Astrocyte of the cerebellum (primary cell): Measurements from ENCODE around the gene USP17L13.
"Not testable (repeated sequence)": the region's sequence is repeated elsewhere in the genome, so short reads cannot be mapped to it uniquely, and the experiment has no call there.

Source experiments
- DNase-seq: peaks from one replicate; pipeline ENCODE4 v3.0.0-alpha.2; 2011; ENCODE audit warnings: low read depth
- H3K4me3 ChIP-seq: 2 replicates; pipeline ENCODE4 v1.5.1; 2011; ENCODE audit warnings: mild to moderate bottlenecking, low read depth, low read length, moderate library complexity
- in situ Hi-C: cut with HindIII; loops from 2 replicates; pipeline ENCODE4 v1.10.0; 2017; ENCODE audit warnings: low sequenced_read_pairs

Gene USP17L13, protein sequence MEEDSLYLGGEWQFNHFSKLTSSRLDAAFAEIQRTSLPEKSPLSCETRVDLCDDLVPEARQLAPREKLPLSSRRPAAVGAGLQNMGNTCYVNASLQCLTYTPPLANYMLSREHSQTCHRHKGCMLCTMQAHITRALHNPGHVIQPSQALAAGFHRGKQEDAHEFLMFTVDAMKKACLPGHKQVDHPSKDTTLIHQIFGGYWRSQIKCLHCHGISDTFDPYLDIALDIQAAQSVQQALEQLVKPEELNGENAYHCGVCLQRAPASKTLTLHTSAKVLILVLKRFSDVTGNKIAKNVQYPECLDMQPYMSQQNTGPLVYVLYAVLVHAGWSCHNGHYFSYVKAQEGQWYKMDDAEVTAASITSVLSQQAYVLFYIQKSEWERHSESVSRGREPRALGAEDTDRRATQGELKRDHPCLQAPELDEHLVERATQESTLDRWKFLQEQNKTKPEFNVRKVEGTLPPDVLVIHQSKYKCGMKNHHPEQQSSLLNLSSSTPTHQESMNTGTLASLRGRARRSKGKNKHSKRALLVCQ

DNA sequence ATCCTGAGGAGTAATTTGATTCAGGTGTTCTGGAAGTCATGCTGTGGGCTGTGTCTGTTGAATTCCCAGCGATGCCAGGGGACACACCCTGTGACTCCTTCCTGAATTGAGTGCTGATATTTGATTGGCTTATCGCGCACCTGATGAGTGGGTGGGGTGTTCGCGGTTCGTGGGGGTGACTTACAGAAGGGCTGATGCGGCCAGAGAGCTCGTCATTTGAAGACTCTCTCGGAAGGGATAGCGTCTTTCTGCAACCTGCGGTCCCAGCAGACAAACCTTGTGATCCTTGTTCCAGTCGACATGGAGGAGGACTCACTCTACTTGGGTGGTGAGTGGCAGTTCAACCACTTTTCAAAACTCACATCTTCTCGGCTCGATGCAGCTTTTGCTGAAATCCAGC is at the start of gene USP17L13:
USP17L13 (plus strand) TSS at position 301 of the 400 bp plus-strand sequence; CDS start at position 301, 0 bp downstream.
- in situ Hi-C loops, DNase-seq, H3K4me3 ChIP-seq: not testable (repeated sequence)

DNA sequence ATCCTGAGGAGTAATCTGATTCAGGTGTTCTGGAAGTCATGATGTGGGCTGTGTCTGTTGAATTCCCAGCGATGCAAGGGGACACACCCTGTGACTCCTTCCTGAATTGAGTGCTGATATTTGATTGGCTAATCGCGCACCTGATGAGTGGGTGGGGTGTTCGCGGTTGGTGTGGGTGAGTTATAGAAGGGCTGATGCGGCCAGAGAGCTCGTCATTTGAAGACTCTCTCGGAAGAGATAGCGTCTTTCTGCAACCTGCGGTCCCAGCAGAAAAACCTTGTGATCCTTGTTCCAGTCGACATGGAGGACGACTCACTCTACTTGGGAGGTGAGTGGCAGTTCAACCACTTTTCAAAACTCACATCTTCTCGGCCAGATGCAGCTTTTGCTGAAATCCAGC is 14.3 kb upstream of the USP17L13 start, which contains the start of gene USP17L10:
USP17L10 (plus strand) TSS at position 301 of the 400 bp plus-strand sequence; CDS start at position 301, 0 bp downstream.
- H3K4me3 ChIP-seq, in situ Hi-C loops, DNase-seq: not testable (repeated sequence)

DNA sequence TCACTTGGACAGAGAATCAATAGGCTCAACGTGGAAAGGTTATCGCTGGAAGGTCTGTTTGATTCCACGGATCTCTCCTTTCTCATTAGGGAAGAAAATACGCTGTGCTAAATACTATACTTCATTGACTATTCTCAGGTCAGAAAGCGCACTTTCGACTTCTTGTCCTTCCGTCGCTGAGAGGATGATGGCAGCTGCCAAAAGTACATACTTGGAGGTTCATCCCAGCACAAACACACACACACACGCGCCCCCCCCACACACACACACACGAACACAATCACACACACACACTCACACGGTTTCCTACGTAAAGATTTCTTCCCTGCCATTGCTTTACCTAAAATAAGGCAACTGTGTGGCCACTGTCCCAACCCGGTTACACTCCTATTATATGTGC is 10.0 kb upstream of the USP17L13 start:
- in situ Hi-C loops, H3K4me3 ChIP-seq, DNase-seq: not testable (repeated sequence)

DNA sequence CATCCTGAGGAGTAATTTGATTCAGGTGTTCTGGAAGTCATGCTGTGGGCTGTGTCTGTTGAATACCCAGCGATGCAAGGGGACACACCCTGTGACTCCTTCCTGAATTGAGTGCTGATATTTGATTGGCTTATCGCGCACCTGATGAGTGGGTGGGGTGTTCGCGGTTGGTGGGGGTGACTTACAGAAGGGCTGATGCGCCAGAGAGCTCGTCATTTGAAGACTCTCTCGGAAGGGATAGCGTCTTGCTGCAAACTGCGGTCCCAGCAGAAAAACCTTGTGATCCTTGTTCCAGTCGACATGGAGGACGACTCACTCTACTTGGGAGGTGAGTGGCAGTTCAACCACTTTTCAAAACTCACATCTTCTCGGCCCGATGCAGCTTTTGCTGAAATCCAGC is 9.6 kb upstream of the USP17L13 start, which contains the start of gene USP17L11:
USP17L11 (plus strand) TSS at position 301 of the 400 bp plus-strand sequence; CDS start at position 301, 0 bp downstream.
- in situ Hi-C loops, H3K4me3 ChIP-seq, DNase-seq: not testable (repeated sequence)

DNA sequence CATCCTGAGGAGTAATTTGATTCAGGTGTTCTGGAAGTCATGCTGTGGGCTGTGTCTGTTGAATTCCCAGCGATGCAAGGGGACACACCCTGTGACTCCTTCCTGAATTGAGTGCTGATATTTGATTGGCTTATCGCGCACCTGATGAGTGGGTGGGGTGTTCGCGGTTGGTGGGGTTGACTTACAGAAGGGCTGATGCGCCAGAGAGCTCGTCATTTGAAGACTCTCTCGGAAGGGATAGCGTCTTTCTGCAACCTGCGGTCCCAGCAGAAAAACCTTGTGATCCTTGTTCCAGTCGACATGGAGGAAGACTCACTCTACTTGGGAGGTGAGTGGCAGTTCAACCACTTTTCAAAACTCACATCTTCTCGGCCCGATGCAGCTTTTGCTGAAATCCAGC is 4.8 kb upstream of the USP17L13 start, which contains the start of gene USP17L12:
USP17L12 (plus strand) TSS at position 301 of the 400 bp plus-strand sequence; CDS start at position 301, 0 bp downstream.
- DNase-seq, H3K4me3 ChIP-seq, in situ Hi-C loops: not testable (repeated sequence)

DNA sequence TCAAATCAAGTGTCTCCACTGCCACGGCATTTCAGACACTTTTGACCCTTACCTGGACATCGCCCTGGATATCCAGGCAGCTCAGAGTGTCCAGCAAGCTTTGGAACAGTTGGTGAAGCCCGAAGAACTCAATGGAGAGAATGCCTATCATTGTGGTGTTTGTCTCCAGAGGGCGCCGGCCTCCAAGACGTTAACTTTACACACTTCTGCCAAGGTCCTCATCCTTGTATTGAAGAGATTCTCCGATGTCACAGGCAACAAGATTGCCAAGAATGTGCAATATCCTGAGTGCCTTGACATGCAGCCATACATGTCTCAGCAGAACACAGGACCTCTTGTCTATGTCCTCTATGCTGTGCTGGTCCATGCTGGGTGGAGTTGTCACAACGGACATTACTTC is 5.6 kb downstream of the USP17L13 start:
- DNase-seq, H3K4me3 ChIP-seq, in situ Hi-C loops: not testable (repeated sequence)

DNA sequence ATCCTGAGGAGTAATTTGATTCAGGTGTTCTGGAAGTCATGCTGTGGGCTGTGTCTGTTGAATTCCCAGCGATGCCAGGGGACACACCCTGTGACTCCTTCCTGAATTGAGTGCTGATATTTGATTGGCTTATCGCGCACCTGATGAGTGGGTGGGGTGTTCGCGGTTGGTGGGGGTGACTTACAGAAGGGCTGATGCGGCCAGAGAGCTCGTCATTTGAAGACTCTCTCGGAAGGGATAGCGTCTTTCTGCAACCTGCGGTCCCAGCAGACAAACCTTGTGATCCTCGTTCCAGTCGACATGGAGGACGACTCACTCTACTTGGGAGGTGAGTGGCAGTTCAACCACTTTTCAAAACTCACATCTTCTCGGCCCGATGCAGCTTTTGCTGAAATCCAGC is 9.4 kb downstream of the USP17L13 start, which contains the start of gene USP17L15:
USP17L15 (plus strand) TSS at position 301 of the 400 bp plus-strand sequence; CDS start at position 301, 0 bp downstream.
- H3K4me3 ChIP-seq, DNase-seq, in situ Hi-C loops: not testable (repeated sequence)

DNA sequence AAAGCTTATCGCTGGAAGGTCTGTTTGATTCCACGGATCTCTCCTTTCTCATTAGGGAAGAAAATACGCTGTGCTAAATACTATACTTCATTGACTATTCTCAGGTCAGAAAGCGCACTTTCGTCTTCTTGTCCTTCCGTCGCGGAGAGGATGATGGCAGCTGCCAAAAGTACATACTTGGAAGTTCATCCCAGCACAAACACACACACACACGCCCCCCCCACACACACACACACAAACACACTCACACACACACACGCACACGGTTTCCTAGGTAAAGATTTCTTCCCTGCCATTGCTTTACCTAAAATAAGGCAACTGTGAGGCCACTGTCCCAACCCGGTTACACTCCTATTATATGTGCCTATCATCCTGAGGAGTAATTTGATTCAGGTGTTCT is 13.8 kb downstream of the USP17L13 start:
- in situ Hi-C loops, DNase-seq, H3K4me3 ChIP-seq: not testable (repeated sequence)

DNA sequence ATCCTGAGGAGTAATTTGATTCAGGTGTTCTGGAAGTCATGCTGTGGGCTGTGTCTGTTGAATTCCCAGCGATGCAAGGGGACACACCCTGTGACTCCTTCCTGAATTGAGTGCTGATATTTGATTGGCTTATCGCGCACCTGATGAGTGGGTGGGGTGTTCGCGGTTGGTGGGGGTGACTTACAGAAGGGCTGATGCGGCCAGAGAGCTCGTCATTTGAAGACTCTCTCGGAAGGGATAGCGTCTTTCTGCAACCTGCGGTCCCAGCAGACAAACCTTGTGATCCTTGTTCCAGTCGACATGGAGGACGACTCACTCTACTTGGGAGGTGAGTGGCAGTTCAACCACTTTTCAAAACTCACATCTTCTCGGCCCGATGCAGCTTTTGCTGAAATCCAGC is 18.9 kb downstream of the USP17L13 start, which contains the start of gene USP17L17:
USP17L17 (plus strand) TSS at position 301 of the 400 bp plus-strand sequence; CDS start at position 301, 0 bp downstream.
- in situ Hi-C loops, H3K4me3 ChIP-seq, DNase-seq: not testable (repeated sequence)

DNA sequence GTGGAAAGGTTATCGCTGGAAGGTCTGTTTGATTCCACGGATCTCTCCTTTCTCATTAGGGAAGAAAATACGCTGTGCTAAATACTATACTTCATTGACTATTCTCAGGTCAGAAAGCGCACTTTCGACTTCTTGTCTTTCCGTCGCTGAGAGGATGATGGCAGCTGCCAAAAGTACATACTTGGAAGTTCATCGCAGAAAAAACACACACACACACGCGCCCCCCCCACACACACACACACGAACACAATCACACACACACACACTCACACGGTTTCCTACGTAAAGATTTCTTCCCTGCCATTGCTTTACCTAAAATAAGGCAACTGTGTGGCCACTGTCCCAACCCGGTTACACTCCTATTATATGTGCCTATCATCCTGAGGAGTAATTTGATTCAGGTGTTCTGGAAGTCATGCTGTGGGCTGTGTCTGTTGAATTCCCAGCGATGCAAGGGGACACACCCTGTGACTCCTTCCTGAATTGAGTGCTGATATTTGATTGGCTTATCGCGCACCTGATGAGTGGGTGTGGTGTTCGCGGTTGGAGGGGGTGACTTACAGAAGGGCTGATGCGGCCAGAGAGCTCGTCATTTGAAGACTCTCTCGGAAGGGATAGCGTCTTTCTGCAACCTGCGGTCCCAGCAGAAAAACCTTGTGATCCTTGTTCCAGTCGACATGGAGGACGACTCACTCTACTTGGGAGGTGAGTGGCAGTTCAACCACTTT is 23.4 kb downstream of the USP17L13 start, which contains the start of gene USP17L18:
USP17L18 (plus strand) TSS at position 678 of the 728 bp plus-strand sequence; CDS start at position 678, 0 bp downstream.
- H3K4me3 ChIP-seq, DNase-seq, in situ Hi-C loops: not testable (repeated sequence)

DNA sequence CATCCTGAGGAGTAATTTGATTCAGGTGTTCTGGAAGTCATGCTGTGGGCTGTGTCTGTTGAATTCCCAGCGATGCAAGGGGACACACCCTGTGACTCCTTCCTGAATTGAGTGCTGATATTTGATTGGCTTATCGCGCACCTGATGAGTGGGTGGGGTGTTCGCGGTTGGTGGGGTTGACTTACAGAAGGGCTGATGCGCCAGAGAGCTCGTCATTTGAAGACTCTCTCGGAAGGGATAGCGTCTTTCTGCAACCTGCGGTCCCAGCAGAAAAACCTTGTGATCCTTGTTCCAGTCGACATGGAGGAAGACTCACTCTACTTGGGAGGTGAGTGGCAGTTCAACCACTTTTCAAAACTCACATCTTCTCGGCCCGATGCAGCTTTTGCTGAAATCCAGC is 28.4 kb downstream of the USP17L13 start, which contains the start of gene USP17L19:
USP17L19 (plus strand) TSS at position 301 of the 400 bp plus-strand sequence; CDS start at position 301, 0 bp downstream.
- in situ Hi-C loops, result not testable (repeated sequence)

DNA sequence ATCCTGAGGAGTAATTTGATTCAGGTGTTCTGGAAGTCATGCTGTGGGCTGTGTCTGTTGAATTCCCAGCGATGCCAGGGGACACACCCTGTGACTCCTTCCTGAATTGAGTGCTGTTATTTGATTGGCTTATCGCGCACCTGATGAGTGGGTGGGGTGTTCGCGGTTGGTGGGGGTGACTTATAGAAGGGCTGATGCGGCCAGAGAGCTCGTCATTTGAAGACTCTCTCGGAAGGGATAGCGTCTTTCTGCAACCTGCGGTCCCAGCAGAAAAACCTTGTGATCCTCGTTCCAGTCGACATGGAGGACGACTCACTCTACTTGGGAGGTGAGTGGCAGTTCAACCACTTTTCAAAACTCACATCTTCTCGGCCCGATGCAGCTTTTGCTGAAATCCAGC is 33.1 kb downstream of the USP17L13 start, which contains the start of gene USP17L20:
USP17L20 (plus strand) TSS at position 301 of the 400 bp plus-strand sequence; CDS start at position 301, 0 bp downstream.
- DNase-seq, in situ Hi-C loops, H3K4me3 ChIP-seq: not testable (repeated sequence)

More for the DNA sequence above, 28.4 kb downstream of the USP17L13 start, which contains the start of gene USP17L19:
- not testable (repeated sequence) for H3K4me3 ChIP-seq, DNase-seq

DNA sequence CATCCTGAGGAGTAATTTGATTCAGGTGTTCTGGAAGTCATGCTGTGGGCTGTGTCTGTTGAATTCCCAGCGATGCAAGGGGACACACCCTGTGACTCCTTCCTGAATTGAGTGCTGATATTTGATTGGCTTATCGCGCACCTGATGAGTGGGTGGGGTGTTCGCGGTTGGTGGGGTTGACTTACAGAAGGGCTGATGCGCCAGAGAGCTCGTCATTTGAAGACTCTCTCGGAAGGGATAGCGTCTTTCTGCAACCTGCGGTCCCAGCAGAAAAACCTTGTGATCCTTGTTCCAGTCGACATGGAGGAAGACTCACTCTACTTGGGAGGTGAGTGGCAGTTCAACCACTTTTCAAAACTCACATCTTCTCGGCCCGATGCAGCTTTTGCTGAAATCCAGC is 37.9 kb downstream of the USP17L13 start, which contains the start of gene USP17L21:
USP17L21 (plus strand) TSS at position 301 of the 400 bp plus-strand sequence; CDS start at position 301, 0 bp downstream.
- DNase-seq, H3K4me3 ChIP-seq, in situ Hi-C loops: not testable (repeated sequence)

DNA sequence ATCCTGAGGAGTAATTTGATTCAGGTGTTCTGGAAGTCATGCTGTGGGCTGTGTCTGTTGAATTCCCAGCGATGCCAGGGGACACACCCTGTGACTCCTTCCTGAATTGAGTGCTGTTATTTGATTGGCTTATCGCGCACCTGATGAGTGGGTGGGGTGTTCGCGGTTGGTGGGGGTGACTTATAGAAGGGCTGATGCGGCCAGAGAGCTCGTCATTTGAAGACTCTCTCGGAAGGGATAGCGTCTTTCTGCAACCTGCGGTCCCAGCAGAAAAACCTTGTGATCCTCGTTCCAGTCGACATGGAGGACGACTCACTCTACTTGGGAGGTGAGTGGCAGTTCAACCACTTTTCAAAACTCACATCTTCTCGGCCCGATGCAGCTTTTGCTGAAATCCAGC is 42.6 kb downstream of the USP17L13 start, which contains the start of gene USP17L22:
USP17L22 (plus strand) TSS at position 301 of the 400 bp plus-strand sequence; CDS start at position 301, 0 bp downstream.
- H3K4me3 ChIP-seq, DNase-seq, in situ Hi-C loops: not testable (repeated sequence)

DNA sequence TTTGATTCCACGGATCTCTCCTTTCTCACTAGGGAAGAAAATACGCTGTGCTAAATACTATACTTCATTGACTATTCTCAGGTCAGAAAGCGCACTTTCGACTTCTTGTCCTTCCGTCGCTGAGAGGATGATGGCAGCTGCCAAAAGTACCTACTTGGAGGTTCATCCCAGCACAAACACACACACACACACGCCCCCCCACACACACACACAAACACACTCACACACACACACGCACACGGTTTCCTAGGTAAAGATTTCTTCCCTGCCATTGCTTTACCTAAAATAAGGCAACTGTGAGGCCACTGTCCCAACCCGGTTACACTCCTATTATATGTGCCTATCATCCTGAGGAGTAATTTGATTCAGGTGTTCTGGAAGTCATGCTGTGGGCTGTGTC is 47.0 kb downstream of the USP17L13 start:
- in situ Hi-C loops, H3K4me3 ChIP-seq, DNase-seq: not testable (repeated sequence)
